Suprapubic skin (tissue), 4 donors: Measurements from ENCODE around the gene GALNT18.

Experiments
- EP300 ChIP-seq: sonication (generic); formaldehyde crosslinking; IDR thresholded peaks from one replicate; pipeline ENCODE4 v1.6.1; 2017; ENCODE audit warnings: antibody characterized with exemption
- POLR2AphosphoS5 ChIP-seq, 3 donors: sonication (generic); formaldehyde crosslinking; IDR thresholded peaks; one replicate each; pipeline ENCODE4 v1.6.1; 2017; ENCODE audit warnings: antibody characterized with exemption in 3 of 3
- TF ChIP-seq, protein P1 (sequence below), 2 donors: fragments of 200-600 bp in 1 of 2; fragments of 450-650 bp in 1 of 2; sonication (generic) in 1 of 2; IDR thresholded peaks; one replicate each; pipeline ENCODE4 v1.5.1; 2016 to 2019; ENCODE audit warnings: antibody characterized with exemption in 2 of 2, mild to moderate bottlenecking in 1 of 2, moderate library complexity in 1 of 2

DNA sequence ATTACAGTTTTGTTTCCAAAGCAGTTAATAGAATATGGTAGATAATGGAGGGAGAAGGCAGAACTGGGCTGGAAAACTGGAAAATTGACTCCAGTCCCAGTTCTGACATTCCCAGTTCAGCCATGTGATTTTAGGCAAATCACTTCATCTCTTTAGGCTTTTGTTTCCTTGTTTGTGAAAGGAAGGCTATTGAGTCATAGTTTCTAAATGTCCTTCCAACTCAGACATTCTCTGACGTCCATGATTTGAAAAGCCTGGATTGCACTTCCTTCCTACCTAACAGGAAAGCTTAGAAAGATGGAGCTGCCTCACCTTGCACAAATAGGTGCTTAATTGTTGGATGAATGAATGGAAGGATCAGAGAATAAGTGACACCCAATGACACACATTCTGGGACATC, 19.8 kb upstream of the GALNT18 start:
- TF ChIP-seq, protein P1, sequence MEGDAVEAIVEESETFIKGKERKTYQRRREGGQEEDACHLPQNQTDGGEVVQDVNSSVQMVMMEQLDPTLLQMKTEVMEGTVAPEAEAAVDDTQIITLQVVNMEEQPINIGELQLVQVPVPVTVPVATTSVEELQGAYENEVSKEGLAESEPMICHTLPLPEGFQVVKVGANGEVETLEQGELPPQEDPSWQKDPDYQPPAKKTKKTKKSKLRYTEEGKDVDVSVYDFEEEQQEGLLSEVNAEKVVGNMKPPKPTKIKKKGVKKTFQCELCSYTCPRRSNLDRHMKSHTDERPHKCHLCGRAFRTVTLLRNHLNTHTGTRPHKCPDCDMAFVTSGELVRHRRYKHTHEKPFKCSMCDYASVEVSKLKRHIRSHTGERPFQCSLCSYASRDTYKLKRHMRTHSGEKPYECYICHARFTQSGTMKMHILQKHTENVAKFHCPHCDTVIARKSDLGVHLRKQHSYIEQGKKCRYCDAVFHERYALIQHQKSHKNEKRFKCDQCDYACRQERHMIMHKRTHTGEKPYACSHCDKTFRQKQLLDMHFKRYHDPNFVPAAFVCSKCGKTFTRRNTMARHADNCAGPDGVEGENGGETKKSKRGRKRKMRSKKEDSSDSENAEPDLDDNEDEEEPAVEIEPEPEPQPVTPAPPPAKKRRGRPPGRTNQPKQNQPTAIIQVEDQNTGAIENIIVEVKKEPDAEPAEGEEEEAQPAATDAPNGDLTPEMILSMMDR (IDR thresholded peaks at IDR 0.05), result no peak
- TF ChIP-seq EP300 (no peak), POLR2AphosphoS5 (IDR thresholded peaks at IDR 0.05) (no peak)
